Epithelial cell of prostate (primary cell): ENCODE measurements around the gene MFAP2.

Source experiments
- DNase-seq: peaks from one replicate; pipeline ENCODE4 v3.0.0-alpha.2; 2011; ENCODE audit warnings: low read depth, low spot score
- H3K27ac ChIP-seq: fragments of 450-650 bp; 2 replicates; pipeline ENCODE4 v1.5.1; 2017; ENCODE audit warnings: mild to moderate bottlenecking

MFAP2 gene, protein sequence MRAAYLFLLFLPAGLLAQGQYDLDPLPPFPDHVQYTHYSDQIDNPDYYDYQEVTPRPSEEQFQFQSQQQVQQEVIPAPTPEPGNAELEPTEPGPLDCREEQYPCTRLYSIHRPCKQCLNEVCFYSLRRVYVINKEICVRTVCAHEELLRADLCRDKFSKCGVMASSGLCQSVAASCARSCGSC

DNA sequence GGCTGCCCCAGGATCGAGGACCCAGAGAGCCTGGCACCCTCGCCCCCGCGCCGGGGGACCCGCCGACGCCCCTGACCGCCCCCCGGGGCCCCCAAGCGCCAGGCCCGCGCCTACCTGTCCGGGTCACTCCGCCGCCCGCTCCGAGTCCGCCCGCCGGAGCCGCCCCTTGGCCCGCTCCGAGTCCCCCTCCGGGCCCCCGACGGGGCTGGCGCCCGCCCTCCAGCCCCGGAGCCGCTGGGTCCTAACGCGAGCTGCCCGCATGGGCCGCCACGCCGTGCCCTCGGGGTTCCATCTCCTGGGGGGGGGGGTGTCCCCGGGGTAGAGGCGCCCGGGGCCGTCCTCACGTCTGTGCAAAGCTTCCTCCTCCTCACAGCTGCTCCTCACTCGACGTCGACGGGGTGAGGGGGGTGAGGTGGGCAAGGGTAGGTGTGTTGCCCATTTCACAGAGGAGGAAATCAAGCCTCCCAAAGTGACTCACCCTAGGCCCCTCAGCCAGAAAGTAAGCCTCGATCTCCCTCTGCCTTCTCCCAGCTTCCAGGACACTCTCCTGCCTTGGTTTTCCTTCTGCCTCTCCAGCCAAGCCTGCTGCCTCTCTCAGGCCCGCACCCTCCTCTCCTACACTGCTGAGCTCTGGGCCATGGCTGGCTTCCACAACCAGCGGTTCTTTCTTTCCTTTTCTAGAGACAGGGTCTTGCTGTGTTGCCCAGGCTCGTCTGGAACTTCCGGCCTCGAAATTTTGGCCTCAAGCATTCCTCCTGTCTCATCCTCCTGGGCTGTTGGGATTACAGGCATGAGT is at the start of gene MFAP2:
Gene MFAP2, minus strand, starts transcription at position 148 of the 796 bp plus-strand sequence. CDS start 2,347 bp downstream, outside the sequence.
- no peak for DNase-seq
- peak within 1 kb of the TSS; percentile 98 for H3K27ac ChIP-seq

DNA sequence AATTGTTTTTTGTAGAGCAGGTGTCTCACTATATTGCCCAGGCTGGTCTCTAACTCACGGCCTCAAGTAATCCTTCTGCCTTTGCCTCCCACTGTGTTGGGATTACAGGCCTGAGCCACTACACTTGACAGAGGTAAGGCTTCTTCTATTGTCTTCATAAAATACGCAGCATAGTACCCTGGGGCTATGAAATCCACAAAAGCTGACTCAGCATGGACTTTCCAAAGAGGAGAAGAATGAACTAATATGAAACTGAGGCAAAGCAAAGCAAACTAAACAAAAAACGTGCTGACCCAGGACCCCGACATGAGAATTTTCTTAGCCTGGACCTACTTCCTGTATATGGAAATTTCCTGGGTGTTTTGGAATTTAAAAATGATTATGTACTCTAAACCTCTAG is 49.8 kb upstream of the MFAP2 start:
- H3K27ac ChIP-seq: no peak overlapping the region
- DNase-seq: no peak

DNA sequence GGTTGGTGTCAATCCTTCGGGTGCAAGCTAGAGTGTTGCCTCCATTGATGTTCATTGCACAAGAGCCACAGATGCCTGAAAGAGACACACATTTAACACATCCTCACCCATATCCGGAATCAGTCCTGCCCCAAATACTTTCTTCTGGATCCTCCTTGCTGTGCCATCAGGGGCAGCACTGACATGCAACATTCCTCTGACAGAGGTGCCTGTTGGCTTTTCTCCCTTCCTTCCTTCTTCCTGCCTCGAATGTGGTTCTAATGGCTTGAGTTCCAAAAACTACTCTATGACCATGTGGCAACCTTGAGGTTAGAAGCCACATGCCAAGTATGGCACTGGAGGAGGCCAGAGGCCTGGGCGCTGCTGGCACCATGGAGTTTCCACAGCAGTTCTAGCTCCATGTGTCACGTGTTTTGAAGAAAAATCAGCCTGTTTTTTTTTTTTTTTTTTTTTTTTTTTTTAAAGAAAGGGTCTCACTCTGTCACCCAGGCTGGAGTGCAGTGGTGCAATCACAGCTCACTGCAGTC is 48.3 kb upstream of the MFAP2 start:
- H3K27ac ChIP-seq: peak overlapping the region; percentile 53
- DNase-seq: no peak

DNA sequence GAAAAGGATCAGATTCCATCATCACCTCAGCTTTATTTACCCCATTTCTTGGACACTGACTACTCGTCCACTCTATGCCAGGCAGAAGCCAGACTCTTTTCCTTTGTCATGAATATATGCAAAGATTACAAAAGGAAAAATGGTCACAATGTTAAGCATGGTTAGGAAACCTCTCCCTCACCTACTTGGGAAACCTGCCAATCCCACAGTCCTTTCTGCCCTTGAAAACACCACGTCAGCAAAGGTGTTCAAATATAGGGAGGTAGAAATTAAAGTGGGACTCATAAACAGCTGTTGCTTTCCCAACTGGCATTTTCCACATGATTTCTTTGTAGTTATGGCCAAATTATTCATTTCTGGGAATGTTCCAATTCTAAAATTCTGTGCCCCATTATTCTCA is 47.5 kb upstream of the MFAP2 start:
- peak overlapping the region; percentile 53 for H3K27ac ChIP-seq
- DNase-seq: no peak

DNA sequence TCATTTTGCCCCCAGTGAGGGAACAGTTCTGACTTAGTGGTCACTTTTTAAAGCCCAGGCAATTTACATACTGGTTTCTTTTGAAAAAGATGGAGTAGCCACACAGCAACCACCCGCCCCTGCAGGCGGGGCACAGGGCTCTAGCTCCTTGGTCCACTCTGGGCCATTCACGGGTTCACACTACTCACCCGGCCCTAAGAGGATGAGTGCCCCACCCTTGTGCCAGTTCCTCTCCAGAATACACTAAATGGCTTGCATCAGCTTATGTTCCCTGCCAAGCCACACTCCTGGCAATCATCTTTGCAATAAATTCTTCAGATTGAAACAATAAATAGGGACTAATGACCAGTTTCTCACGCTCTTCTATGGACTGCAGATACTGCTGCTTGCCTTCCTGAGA is 47.0 kb upstream of the MFAP2 start:
- H3K27ac ChIP-seq: peak overlapping the region; percentile 53
- no peak for DNase-seq

DNA sequence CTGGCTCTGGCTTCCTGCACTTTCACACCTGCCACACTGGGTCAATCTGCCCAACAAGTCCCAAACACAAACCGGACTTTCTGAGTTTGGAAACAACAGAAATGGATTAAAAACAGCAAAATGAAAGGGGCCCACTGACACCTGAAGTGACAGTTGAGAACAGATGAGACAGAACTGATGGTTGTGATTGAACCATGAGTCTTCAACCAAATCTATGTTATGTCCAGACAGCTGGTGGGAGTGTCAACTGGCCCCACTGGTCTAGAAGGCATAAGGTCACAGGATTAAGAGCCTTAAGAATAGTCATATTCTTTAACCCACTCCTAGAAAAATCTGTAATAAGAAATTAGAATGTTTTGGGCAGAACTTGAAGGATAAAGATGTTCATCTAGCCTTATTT is 44.3 kb upstream of the MFAP2 start:
- no peak for DNase-seq
- no peak overlapping the region for H3K27ac ChIP-seq

DNA sequence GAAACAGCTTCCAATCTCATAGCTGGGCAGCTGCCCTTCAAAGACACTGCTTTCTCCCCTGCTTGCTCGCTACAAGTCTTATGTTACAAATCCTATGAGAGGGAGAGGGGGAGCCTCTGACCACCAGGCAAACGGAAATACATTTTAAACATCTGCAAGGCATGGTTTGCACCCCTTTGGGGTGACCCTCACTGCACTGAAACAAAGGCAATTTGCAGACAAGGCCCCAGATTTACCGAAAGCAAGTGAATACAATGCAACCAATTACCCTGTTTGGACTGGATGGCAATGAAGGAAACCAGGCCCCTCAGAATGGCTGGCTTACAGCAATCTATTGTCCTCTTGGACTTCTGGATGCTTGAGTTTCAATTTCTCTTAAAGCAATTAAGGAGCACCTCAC is 43.2 kb upstream of the MFAP2 start:
- H3K27ac ChIP-seq: no peak overlapping the region
- no peak for DNase-seq

DNA sequence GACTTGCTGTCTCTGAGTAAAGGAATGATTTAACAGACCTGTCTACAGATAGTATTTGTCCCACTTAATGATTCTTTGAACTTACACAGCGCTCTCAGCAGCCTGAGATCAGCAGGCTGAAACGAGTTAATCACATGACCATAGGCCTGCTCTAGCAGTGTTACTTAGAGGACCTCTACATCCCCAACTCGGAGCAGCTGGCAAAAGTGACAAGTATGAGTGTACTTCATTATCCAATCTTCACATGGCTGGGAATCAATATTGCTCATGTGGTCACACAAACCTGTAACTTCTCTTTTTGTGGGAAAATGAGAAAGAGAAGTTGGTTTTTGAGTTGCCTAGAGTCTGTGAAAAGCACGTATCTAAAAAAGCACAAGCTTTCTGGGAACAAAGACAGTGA is 42.7 kb upstream of the MFAP2 start:
- no peak overlapping the region for H3K27ac ChIP-seq
- DNase-seq: no peak

DNA sequence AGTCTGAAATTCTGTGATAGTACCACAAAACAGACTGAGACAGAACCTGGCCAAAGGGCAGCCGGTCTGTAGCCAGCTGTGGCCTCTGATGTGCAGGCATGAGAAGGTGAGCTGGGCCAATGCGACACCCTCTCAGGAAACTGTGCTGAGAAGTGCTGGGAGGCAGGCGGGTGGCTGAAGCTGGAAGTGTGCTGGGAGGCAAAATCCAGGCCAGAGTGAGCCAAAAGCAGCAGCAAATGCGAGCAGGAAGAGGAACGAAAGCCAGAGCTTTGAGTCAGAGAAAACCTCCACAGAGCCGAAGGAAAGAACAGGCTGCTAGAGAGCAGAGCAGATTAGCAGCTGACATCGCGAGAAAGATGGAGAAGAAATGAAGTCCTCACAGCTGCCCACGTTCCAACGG is 41.5 kb upstream of the MFAP2 start:
- no peak overlapping the region for H3K27ac ChIP-seq

DNA sequence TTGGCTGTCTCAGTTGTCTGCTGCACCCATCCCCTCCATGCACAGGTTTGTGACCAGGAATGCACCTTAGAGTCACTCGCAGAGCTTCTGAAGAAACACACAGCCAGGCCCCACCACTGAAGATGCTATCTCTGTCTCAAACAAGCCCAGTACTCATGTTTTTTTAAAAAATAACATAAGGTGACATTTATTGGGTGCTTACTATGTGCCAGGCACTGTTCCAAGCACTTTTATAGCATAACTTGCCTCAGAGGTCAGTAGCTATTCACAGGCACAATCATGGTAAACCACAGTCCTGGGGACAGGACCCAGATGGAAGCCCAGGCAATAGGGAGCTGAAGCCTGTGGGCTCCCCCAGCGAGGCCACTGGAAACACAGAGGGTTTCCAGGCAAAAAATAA is 40.1 kb upstream of the MFAP2 start:
- H3K27ac ChIP-seq: no peak overlapping the region
- no peak for DNase-seq

More for the DNA sequence above, 41.5 kb upstream of the MFAP2 start:
- no peak for DNase-seq

DNA sequence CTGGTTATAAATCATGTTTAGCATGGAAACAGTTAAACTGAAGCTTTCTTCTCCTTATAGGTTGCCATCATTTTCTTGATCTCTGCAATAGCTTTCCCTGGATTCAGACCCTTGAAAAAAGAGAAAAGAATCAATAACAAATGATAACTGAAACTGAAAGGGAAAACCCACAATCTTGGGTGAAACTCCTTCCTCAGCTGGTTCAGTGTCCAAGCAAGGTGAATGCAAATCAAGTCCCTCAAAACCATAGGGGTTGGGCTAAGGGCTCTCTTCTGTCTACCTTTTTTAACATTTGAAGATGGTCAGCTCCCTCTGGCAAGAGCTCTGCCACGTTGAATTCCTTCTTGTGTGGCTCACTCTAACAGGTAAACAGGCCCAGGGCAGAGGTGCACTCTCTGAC is 38.4 kb upstream of the MFAP2 start:
- no peak overlapping the region for H3K27ac ChIP-seq
- no peak for DNase-seq

DNA sequence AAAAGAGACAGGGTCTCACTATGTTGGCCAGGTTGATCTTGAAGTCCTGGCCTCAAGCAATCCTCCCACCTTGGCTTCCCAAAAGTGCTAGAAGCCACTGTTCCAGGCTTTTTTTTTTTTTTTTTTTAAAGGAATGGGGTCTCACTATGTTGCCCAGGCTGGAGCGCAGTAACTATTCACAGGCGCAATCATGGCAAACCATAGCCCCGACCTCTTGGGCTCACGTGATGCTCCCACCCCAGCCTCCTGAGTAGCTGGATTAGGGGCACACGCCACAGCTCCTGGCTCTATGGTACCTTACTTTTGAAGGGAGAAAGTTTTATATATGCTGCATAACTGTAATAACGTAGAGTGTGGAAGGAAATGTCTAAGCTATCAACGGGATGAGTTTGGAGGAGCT is 37.0 kb upstream of the MFAP2 start:
- no peak overlapping the region for H3K27ac ChIP-seq
- no peak for DNase-seq

DNA sequence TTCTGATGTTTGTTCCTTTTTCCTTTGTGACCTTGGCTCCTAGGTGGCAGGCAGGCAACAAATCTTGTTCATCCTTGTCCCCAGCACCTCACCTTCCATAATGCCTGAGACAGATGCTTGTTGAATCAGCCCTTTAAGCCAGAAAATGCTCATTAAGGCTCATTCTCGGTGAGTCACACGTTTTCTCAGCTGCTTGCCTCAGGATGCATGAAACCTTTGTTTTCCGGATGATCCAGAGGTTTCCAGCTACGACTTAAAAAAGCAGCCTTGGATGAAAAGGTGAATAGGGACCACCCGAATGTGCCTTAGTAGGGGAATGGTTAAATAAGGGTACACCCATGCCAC is 35.9 kb upstream of the MFAP2 start:
- peak overlapping the region; percentile 15 for H3K27ac ChIP-seq
- DNase-seq: no peak

DNA sequence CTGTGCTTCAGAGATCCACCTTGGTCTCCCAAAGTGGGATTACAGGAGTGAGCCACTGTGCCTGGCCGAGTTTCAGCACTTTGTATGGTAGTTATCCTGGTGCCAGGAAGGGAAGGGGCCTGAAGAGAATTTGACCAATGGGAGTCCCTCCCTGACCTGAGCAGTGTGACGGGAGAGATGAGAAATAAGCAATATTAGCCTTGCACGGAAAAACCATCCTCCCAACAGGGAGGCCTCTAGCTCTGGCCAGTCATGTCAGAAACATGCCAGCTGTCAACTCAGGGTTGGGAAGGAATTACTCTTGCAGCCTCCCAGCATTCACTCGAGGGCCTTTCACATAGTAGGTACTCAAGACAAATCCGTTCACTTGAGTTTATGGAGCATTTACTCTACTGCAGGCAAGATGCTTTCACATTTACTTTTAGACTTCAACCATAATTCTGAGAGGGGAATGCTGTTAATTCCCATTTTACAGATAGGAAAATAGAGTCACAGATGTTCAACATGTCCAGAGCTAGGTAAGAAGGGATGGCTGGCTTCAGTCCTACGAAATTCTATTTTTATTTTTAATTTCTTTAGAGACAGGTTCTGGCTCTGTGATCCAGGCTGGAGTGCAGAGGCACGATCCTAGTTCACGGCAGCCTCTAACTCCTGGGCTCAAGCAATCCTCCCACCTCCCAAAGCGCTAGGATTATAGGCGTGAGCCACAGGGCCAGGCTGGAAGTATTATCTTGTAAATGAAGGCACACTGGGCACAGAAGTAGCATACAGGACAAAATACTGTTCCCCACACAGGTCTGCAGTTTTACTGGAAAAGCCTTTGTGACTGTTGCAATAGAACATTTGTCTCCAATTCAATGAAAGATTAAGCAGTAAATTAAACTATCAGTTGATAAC is 34.5 kb upstream of the MFAP2 start:
- no peak for DNase-seq
- H3K27ac ChIP-seq: no peak overlapping the region

DNA sequence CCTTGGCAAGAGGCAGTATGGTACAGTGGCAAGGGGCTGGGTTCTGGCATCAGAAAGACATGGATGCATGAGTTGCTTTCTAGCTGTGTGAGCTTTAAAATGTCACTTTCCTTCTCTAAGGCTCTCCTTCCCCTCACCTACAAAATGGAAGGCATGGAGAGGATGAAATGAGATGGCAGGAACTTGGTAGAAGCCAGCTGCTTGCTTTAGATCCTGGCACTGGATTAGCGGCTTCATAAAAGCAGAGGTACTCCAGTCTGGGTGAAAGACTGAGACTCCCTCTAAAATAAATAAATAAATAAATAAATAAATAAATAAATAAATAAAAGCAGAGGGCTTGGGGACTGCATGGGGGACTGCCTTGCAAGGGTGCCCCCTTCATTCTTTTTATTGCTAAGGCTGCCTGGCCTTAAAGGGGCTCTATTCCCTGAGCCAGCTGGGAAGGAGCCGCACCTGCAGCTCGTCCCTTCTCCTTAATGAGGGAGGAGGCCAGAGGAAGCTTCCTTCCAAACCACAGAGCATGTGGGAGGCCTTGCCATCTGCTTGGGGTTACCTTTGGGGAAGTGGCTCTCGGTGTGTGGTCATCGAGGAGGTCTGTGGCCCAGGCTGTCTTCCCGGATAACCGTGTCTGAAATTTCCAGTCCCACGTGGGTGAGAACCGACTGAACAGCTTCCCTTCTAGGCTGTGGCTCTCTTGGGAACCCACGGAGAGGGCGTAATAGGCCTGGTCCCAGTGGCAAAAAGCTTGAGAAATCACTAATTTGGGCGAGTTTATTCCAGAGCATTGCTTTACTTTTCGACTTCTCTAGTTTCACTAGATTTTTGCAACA is 33.3 kb upstream of the MFAP2 start:
- no peak overlapping the region for H3K27ac ChIP-seq
- DNase-seq: no peak

DNA sequence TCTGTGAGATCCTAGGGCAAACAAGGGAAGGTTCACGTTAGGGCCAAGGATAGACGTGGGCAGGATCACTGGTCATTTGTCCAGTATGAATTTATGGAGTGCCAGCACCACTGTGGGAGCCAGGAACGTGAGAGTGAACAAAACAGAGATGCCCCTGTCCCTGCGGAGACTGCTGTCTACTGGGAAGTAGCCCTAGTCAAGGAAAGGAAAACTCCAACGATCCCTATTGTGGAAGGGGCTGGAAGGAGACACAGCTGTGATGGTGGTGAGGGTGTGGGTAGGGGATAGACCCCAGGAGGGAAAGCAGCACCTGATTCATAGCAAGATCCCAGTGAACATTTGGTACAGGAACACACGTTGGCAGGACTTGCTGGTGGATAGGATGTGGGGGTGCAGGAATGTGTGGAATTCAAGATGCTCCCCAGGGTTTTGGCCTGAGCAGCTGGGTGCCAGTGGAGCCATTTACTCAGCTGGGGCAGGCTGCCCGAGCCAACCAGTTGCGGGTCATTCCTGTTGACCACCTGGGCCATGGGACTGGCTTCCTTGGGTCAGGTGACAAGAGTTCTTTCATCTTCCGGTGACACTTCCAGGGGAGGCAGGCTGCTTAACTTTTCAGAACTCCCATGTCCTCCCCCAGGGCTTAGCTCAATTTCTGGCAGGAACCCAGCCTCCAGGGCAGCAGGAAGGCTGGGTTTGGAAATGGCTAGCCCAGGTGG is 32.5 kb upstream of the MFAP2 start:
- DNase-seq: no peak

DNA sequence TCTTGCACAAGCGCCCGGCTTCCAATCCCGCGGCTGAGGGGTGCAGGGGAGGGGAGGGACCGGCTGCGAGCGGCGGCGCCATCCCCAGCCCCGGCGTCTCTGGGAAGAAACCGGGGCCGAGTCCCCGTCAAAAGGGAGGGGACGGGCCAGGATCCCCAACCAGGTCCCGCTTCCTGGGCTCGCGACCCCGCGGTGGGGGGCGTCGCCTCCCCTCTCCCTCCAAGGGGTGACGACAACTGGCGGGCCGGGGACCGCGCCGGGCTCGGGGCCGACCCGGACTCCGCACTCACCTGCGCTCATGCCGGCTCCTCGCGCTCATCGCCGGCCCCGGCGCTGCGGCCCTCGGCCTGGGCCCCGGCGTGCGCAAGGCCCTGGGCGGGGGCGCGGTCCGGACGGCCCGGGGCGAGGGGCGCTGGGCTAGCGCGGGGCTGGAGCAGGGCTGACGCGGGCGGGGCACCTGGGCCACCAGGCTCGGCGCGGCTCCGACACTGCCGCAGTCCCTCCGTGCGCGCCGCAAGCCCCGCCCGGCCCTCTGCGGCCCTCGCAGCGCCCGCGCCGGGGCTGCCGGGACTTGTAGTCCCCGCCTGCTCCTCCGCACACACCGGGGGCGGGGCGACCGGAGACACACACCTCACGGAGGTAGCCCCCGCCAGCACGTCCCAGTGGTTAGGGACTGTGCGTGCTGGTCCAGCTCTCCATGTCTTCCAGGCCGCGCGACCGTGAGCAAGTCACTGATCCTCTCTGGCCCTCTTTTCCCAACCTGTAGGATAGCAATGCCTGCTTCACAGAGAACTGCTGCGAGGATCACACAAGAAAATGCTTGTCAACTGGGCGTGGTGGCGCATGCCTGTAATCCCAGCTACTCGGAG is 31.3 kb upstream of the MFAP2 start, which contains the start of gene ATP13A2:
Gene ATP13A2, minus strand, starts transcription at position 490 of the 869 bp plus-strand sequence. Its CDS starts 190 bp downstream, at position 300.
- DNase-seq: no peak

More for the DNA sequence above, 32.5 kb upstream of the MFAP2 start:
- no peak overlapping the region for H3K27ac ChIP-seq

DNA sequence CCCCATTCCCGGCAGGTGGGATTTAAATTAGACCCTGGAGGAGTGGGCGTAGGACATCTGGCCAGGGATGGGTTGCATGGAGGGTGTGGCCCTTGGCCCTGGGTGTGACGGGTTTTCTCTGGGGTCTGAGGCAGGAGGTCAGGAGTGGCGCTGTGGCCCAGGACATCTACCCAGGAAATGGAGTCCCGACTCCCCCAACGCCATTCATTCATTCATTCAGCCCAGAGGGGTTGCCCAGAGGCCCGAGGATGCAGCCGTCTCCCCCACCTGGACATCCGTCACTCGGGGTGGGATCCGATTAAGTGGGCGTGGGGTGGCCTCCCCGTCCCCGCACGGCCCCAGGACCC is 30.6 kb upstream of the MFAP2 start:
- no peak for DNase-seq
- peak overlapping the region; percentile 33 for H3K27ac ChIP-seq

More for the DNA sequence above, 31.3 kb upstream of the MFAP2 start, which contains the start of gene ATP13A2:
- peak within 1 kb of the TSS; percentile 33 for H3K27ac ChIP-seq
